Hematopoietic multipotent progenitor cell (in vitro differentiated cells): ENCODE results near the gene MKRN3. TPM values are rescaled to one million over a fixed set of nuclear protein-coding genes. Genes with fewer than 3 reads are reported as not detected.
"Not testable (repeated sequence)": the region's sequence is repeated elsewhere in the genome, so short reads cannot be mapped to it uniquely, and the experiment has no call there.

Experiments used
- DNase-seq, 3 donors: peaks; one replicate each; pipeline ENCODE4 v3.0.0-alpha.2; 2011 to 2015; ENCODE audit warnings: low read depth in 2 of 3, low spot score in 2 of 3
- small RNA-seq: library from RNA; depleted of rRNA; stranded (forward); fragments of <200 nt; gene quantifications from one replicate; pipeline ENCODE3, GENCODE V24; 2012
- total RNA-seq: library from RNA; depleted of rRNA; stranded (reverse); fragments of >200 nt; gene quantifications from one replicate; pipeline ENCODE4 v1.2.3, GENCODE V29; 2012

The MKRN3 gene
- total RNA-seq, 1 donor: 1.3 TPM

GRCh38 chr15:23578521-23579150, 13.2 kb downstream of the MKRN3 start:
- no peak for DNase-seq

- no peak for DNase-seq
Measured at GRCh38 chr15:23588268-23588667, 22.8 kb downstream of the MKRN3 start.

GRCh38 chr15:23589012-23589411, 23.5 kb downstream of the MKRN3 start:
- DNase-seq: no peak

- no peak for DNase-seq
Measured at GRCh38 chr15:23594252-23594770, 28.8 kb downstream of the MKRN3 start.

- no peak for DNase-seq
Measured at GRCh38 chr15:23595368-23595767, 29.9 kb downstream of the MKRN3 start.

- DNase-seq: no peak
Measured at GRCh38 chr15:23596736-23597135, 31.3 kb downstream of the MKRN3 start.

GRCh38 chr15:23597278-23597677, 31.8 kb downstream of the MKRN3 start:
- DNase-seq: not testable (repeated sequence)

- no peak for DNase-seq
Measured at GRCh38 chr15:23599053-23599452, 33.6 kb downstream of the MKRN3 start.

GRCh38 chr15:23602124-23602523, 36.6 kb downstream of the MKRN3 start:
- no peak for DNase-seq

- DNase-seq: no peak
Measured at GRCh38 chr15:23606226-23606625, 40.8 kb downstream of the MKRN3 start.

- DNase-seq: no peak
Measured at GRCh38 chr15:23616536-23616935, 51.1 kb downstream of the MKRN3 start.

Small RNA genes lying within 50 kb of the gene (small RNA-seq; reads per million reads assigned to genes)
- gene MIR4508: not detected

Other genes starting within 250 kb of the MKRN3 start
- not detected for gene GOLGA6L26, start 231.5 kb upstream of the MKRN3 start, total RNA-seq
- 0.27 TPM for gene GOLGA8S, start 210.9 kb upstream of the MKRN3 start, total RNA-seq
- not detected for gene GOLGA6L2, start 118.4 kb upstream of the MKRN3 start, total RNA-seq
- gene MAGEL2, start 82.2 kb downstream of the MKRN3 start, total RNA-seq: 0.27 TPM
- 59.2 TPM for gene NDN, start 121.6 kb downstream of the MKRN3 start, total RNA-seq